Tibial artery (tissue), 4 donors: ENCODE results near the gene ADCY9.
"Not testable (repeated sequence)": the region's sequence is repeated elsewhere in the genome, so short reads cannot be mapped to it uniquely, and the experiment has no call there.

ENCODE experiments used
- DNase-seq, 2 donors: peaks; one replicate each; pipeline ENCODE4 v3.0.0-alpha.2; 2019
- H3K27ac ChIP-seq, 2 donors: fragments of 200-600 bp; sonication (generic) in 1 of 2; 1 replicate in 1 of 2; 2 replicates in 1 of 2; pipeline ENCODE4 v1.5.1; 2018 to 2019; ENCODE audit warnings: mild to moderate bottlenecking in 1 of 2
- H3K27me3 ChIP-seq, 2 donors: fragments of 200-600 bp; sonication (generic) in 1 of 2; one replicate each; pipeline versions ENCODE4 v1.5.1 to v1.6.0; 2016 to 2019
- H3K36me3 ChIP-seq, 3 donors: fragments of 200-600 bp; sonication (generic) in 2 of 3; one replicate each; pipeline ENCODE4 v1.5.1; 2016 to 2019; ENCODE audit warnings: mild to moderate bottlenecking in 2 of 3
- H3K4me1 ChIP-seq, 4 donors: fragments of 200-600 bp; sonication (generic) in 2 of 4; 1 replicate in 3 of 4; 2 replicates in 1 of 4; pipeline ENCODE4 v1.5.1; 2016 to 2019
- H3K4me3 ChIP-seq, 2 donors: fragments of 200-600 bp; sonication (generic) in 1 of 2; 1 replicate in 1 of 2; 2 replicates in 1 of 2; pipeline ENCODE4 v1.5.1; 2018 to 2019; ENCODE audit warnings: mild to moderate bottlenecking in 2 of 2
- H3K9me3 ChIP-seq, 3 donors: fragments of 200-600 bp; sonication (generic) in 1 of 3; one replicate each; pipeline ENCODE4 v1.5.1; 2016 to 2019
- intact Hi-C: fragments of 100-400 bp; cut with DNase I; formaldehyde crosslinking; loops from one replicate; pipeline ENCODE4 v1.15.0; 2023; ENCODE audit warnings: low total_unique reads
- TF ChIP-seq, protein P1 (sequence below), 2 experiments: fragments of 200-600 bp in 1 of 2; fragments of 450-650 bp in 1 of 2; IDR thresholded peaks; one replicate each; pipeline ENCODE4 v1.5.1; 2017 to 2019; ENCODE audit warnings: antibody characterized with exemption in 2 of 2, mild to moderate bottlenecking in 1 of 2, moderate library complexity in 1 of 2

Gene ADCY9

DNA sequence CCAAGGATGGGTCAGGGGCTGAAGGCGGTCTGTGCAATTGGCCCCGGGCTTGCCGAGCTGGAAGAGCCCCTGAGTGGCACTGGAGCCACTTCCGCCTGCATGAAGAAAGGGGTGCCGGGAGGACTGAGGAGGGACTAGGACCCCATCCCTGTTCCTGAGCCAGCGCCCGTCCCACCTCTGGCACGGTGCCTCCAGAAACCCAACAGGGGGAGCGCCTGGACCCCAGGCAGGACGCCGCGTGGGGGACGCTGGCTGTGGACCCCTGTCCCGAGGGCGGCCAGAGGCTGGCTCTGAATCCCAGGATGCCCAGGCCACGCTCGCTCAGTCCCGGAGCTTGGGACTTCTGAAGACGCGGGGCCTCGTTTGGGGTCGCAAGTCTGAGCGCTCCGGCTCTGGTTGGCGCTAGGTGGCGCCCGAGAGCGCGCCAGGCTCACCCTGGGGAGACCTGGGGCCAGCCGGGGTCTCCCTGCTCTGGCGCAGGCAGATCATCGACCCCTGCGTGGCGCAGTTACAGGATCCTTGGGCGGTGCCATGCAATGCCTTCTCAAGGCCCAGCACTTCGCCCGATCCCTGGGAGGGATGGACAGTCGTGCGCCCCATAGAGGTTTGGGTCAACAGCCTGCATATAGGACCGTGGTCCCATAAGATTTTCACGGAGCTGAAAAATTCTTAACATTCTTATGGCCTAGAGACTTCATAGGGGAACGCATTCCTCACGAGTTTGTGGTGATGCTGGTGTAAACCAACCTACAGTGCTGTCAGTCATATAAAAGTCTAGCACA is 177.2 kb downstream of the ADCY9 start:
- H3K9me3 ChIP-seq: no peaks in the 10 kb centered on the region
- no peaks in the 10 kb centered on the region for H3K36me3 ChIP-seq
- H3K4me3 ChIP-seq: peak overlapping the region; percentile 48 to 72
- TF ChIP-seq, protein P1, sequence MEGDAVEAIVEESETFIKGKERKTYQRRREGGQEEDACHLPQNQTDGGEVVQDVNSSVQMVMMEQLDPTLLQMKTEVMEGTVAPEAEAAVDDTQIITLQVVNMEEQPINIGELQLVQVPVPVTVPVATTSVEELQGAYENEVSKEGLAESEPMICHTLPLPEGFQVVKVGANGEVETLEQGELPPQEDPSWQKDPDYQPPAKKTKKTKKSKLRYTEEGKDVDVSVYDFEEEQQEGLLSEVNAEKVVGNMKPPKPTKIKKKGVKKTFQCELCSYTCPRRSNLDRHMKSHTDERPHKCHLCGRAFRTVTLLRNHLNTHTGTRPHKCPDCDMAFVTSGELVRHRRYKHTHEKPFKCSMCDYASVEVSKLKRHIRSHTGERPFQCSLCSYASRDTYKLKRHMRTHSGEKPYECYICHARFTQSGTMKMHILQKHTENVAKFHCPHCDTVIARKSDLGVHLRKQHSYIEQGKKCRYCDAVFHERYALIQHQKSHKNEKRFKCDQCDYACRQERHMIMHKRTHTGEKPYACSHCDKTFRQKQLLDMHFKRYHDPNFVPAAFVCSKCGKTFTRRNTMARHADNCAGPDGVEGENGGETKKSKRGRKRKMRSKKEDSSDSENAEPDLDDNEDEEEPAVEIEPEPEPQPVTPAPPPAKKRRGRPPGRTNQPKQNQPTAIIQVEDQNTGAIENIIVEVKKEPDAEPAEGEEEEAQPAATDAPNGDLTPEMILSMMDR (IDR thresholded peaks at IDR 0.05): peak; percentile 84 to 98
- peaks cover 0 to 12% (median 11%) of the 10 kb centered on the region in 4 donors for H3K4me1 ChIP-seq
- no peaks in the 10 kb centered on the region for H3K27me3 ChIP-seq
- H3K27ac ChIP-seq: peak overlapping the region; percentile 53 to 61
- intact Hi-C loops: no loop called here
- DNase-seq: peak in 1 of 2 donors; percentile 70

DNA sequence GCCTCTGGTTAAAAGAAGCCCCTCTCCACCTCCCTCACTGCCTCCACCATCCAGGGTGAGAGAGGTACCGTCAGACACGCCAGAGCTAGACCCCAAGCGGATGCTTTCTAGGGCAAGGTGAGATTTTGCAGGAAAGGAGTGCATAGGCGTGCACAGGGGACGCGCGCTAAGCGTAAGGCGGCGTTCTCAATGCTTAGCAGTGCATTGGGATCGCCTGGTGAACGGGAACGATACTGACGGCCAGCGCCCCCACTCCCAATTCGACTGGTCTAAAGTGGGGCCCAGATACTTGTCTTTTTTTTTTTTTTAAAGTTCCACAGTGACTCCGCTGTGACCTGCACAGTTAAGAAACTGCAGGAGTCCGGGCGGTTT is 177.8 kb downstream of the ADCY9 start:
- Histone ChIP-seq H3K4me1 (peaks cover 0 to 12% (median 11%) of the 10 kb centered on the region in 4 donors), H3K4me3 (peak overlapping the region; percentile 48 to 72), H3K9me3 (no peaks in the 10 kb centered on the region), H3K36me3 (no peaks in the 10 kb centered on the region), H3K27ac (peak overlapping the region in 1 of 2 donors; percentile 61), H3K27me3 (no peaks in the 10 kb centered on the region)
- intact Hi-C loops: no loop called here
- TF ChIP-seq, protein P1 (IDR thresholded peaks at IDR 0.05): no peak
- DNase-seq: no peak

DNA sequence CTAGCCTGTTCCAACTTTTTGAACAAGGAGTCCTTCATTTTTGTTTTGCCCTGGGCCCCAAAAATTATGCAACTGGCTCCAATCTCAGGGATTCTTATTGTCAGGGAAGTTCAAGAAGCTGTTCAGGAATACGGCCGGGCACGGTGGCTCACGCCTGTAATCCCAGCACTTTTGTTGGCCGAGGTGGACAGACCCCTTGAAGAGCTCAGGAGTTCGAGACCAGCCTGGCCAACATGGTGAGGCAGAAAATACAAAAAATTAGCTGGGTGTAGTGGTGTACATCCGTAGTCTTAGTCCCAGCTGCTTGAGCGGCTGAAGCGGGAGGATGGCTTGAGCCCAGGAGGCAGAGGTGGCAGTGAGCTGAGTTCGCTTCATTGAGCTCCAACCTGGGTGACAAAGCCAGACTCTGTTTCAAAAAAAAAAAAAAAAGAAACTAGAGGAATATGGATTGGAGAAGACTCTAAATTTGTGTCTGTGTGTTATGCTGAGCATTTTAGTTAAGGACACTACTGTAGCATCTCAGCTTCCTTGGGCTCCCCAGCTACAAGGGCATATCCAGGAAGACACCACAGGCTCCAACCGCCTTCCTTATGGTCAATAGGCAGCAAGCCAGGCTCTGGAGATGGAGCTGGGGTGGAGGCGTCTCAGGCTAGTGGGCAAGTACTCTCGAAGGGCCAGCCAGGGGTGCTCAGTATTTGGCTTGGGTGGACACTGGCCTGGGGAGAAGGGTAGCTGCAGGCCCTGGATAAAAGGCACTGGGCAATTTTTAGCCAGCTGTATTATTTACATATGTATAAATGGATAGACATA is 179.0 kb downstream of the ADCY9 start:
- Histone ChIP-seq H3K27me3 (no peaks in the 10 kb centered on the region), H3K4me1 (peaks cover 0 to 12% (median 11%) of the 10 kb centered on the region in 4 donors), H3K9me3 (no peaks in the 10 kb centered on the region), H3K36me3 (no peaks in the 10 kb centered on the region), H3K27ac (no peak overlapping the region), H3K4me3 (no peak overlapping the region)
- DNase-seq: no peak
- intact Hi-C loops: no loop called here
- TF ChIP-seq, protein P1 (IDR thresholded peaks at IDR 0.05): no peak

DNA sequence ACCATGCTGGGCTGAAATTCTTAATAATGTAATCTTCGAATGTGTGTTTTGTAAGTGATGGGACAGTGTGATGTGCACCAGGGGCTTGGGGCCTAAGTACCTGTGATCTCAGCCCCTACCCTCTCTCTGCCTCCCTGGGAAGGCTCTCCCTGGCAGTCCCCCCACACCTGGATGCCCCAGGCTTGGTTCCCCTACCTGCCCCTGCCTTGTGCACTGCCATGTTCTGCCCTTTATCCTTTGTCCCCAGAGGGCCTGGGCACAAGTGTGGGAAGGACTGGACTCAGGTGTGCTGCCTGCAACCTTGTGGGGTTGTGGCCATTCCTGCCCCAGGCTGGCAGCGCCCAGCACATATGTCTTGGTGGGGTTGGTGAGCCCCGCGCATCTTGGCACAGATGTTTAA is 180.3 kb downstream of the ADCY9 start:
- Histone ChIP-seq H3K4me3 (no peak overlapping the region), H3K4me1 (peaks cover 0 to 12% (median 11%) of the 10 kb centered on the region in 4 donors), H3K27me3 (no peaks in the 10 kb centered on the region), H3K9me3 (no peaks in the 10 kb centered on the region), H3K27ac (no peak overlapping the region), H3K36me3 (no peaks in the 10 kb centered on the region)
- no peak for DNase-seq
- TF ChIP-seq, protein P1 (IDR thresholded peaks at IDR 0.05): no peak
- intact Hi-C loops: no loop called here

DNA sequence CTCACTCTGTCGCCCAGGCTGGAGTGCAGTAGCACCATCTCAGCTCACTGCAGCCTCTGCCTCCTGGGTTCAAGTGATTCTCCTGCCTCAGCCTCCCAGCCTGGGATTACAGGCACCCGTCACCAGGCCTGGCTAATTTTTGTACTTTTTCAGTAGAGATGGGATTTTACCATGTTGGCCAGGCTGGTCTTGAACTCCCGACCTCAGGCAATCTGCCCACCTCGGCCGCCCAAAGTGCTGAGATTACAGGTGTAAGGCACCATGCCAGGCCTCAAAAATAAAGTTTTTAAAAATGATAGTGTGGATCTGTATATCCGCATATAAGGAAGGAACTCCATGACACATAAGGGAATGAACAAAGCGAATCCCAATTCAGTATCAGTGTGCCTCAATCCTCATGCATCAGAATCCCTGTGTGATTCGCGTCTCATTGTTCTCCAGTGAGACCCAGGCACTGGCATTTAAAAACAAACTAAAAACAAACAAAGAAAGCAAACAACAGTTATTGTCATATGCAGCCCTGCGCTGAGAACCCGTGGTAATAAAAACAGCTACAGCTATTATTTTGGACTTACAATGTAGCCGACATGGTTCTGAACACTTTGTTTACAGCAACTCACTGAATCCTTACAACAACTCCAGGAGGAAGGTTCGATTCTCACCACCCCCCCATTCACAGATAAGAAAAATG is 181.6 kb downstream of the ADCY9 start:
- Histone ChIP-seq H3K9me3 (no peaks in the 10 kb centered on the region), H3K4me3 (no peak overlapping the region), H3K27ac (no peak overlapping the region), H3K4me1 (peaks cover 0 to 12% (median 11%) of the 10 kb centered on the region in 4 donors), H3K36me3 (no peaks in the 10 kb centered on the region), H3K27me3 (no peaks in the 10 kb centered on the region)
- intact Hi-C loops: no loop called here
- DNase-seq: no peak
- TF ChIP-seq, protein P1 (IDR thresholded peaks at IDR 0.05): no peak

DNA sequence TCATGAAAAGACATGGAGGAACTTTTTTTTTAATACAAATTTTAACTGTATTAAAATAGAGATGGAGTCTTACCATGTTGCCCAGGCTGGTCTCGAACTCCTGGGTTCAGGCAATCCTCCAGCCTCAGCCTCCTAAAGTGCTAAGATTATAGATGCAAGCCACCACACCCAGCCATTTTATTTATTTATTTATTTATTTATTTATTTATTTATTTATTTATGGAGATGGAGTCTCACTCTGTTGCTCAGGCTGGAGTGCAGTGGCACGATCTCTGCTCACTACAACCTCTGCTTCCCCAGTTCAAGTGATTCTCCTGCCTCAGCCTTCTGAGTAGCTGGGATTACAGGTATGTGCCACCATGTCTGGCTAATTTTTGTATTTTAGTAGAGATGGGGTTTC is 189.1 kb downstream of the ADCY9 start:
- intact Hi-C loops: loop anchor here (5.0 kb wide), 1 partner anchor 230 kb away; no protein-coding TSS in a partner anchor
- not testable (repeated sequence) for DNase-seq, H3K27ac ChIP-seq

More for the DNA sequence above, 189.1 kb downstream of the ADCY9 start:
- H3K36me3 ChIP-seq, H3K4me1 ChIP-seq, H3K27me3 ChIP-seq, H3K9me3 ChIP-seq, H3K4me3 ChIP-seq: not testable (repeated sequence)
